ENCODE data around the gene MRPL53.
A peak's percentile ranks its signal among the peaks of the same experiment; 100 is the strongest.

GRCh38 chr2:74458132-74458937, 14.1 kb downstream of the MRPL53 start, which contains the start of gene WBP1:
- peak; percentile 22 to 23 for TF ChIP-seq POLR2A (IDR thresholded peaks at IDR 0.05)
- TF ChIP-seq CTCF (IDR thresholded peaks at IDR 0.05 in 4 of 5, conservative IDR thresholded peaks at IDR 0.05 in 1 of 5): no peak

All from gastrocnemius medialis (tissue), 4 donors.